Transverse colon (tissue), 4 donors: ENCODE results near the gene MORC2.

ENCODE experiments used
- EP300 ChIP-seq: sonication (generic); formaldehyde crosslinking; IDR thresholded peaks from one replicate; pipeline ENCODE4 v1.6.1; 2017; ENCODE audit warnings: antibody characterized with exemption, low read depth
- POLR2A ChIP-seq: fragments of 450-650 bp; IDR thresholded peaks from one replicate; pipeline ENCODE4 v1.6.1; 2016; ENCODE audit warnings: antibody characterized with exemption, mild to moderate bottlenecking, moderate library complexity
- POLR2AphosphoS5 ChIP-seq, 3 donors: sonication (generic); formaldehyde crosslinking; IDR thresholded peaks; one replicate each; pipeline ENCODE4 v1.6.1; 2016; ENCODE audit warnings: antibody characterized with exemption in 3 of 3
- TF ChIP-seq, protein P1 (sequence below), 5 experiments: fragments of 200-600 bp in 3 of 5; fragments of 450-650 bp in 2 of 5; sonication (generic) in 3 of 5; IDR thresholded peaks; 1 replicate in 2 of 5; 2 replicates in 3 of 5; pipeline ENCODE4 v1.5.1; 2016 to 2017; ENCODE audit warnings: antibody characterized with exemption in 5 of 5, inconsistent platforms in 3 of 5, mild to moderate bottlenecking in 2 of 5, moderate library complexity in 1 of 5

- no peak for TF ChIP-seq POLR2A
- TF ChIP-seq, protein P1, sequence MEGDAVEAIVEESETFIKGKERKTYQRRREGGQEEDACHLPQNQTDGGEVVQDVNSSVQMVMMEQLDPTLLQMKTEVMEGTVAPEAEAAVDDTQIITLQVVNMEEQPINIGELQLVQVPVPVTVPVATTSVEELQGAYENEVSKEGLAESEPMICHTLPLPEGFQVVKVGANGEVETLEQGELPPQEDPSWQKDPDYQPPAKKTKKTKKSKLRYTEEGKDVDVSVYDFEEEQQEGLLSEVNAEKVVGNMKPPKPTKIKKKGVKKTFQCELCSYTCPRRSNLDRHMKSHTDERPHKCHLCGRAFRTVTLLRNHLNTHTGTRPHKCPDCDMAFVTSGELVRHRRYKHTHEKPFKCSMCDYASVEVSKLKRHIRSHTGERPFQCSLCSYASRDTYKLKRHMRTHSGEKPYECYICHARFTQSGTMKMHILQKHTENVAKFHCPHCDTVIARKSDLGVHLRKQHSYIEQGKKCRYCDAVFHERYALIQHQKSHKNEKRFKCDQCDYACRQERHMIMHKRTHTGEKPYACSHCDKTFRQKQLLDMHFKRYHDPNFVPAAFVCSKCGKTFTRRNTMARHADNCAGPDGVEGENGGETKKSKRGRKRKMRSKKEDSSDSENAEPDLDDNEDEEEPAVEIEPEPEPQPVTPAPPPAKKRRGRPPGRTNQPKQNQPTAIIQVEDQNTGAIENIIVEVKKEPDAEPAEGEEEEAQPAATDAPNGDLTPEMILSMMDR (IDR thresholded peaks at IDR 0.05): no peak
- TF ChIP-seq POLR2AphosphoS5 (IDR thresholded peaks at IDR 0.05): no peak
- no peak for TF ChIP-seq EP300
Measured at GRCh38 chr22:30879415-30879797, 89.2 kb downstream of the MORC2 start.
